OCI-LY7 (cell line): ENCODE measurements around the gene EPS15. TPM values are rescaled to one million over a fixed set of nuclear protein-coding genes. Genes with fewer than 3 reads are reported as not detected.

Source experiments
- BruUV-seq: library from RNA; stranded (reverse); fragments of 400-500 nt; replicated peaks from 2 replicates; lab custom pipeline; 2021; lab: Mats Ljungman, UMichigan
- CTCF ChIA-PET: fragments of 300-600 bp; sonication (Branson Sonifier 250); formaldehyde crosslinking; loops from one replicate; lab custom pipeline; 2022; ENCODE audit warnings: antibody characterized with exemption; ENCODE audit not compliant: unreplicated experiment; lab: Charles Lee
- POLR2A ChIA-PET: fragments of 300-600 bp; sonication (Branson Sonifier 250); formaldehyde crosslinking; loops from one replicate; lab custom pipeline; 2022; ENCODE audit warnings: antibody characterized with exemption; lab: Charles Lee
- DNase-seq: peaks from one replicate; pipeline ENCODE4 v3.0.0-alpha.2; 2015; ENCODE audit warnings: low spot score
- H2AFZ ChIP-seq: fragments of 200-600 bp; sonication (generic), shearing (Covaris generic); 2 replicates; pipeline ENCODE4 v1.6.1; 2014; ENCODE audit warnings: mild to moderate bottlenecking, antibody characterized with exemption, low read length, moderate library complexity
- H3K27ac ChIP-seq: fragments of 200-600 bp; sonication (generic); 2 replicates; pipeline ENCODE4 v1.5.1; 2014; ENCODE audit warnings: mixed run types, low read depth, mild to moderate bottlenecking, moderate library complexity, low read length, inconsistent platforms; ENCODE audit not compliant: poor library complexity, severe bottlenecking
- H3K36me3 ChIP-seq: fragments of 200-600 bp; sonication (generic); 2 replicates; pipeline ENCODE4 v1.6.1; 2014; ENCODE audit warnings: mild to moderate bottlenecking, antibody characterized with exemption, low read length, moderate library complexity, mixed read lengths; ENCODE audit not compliant: insufficient read depth
- H3K4me1 ChIP-seq: fragments of 200-600 bp; sonication (generic); 2 replicates; pipeline ENCODE4 v1.5.1; 2014; ENCODE audit warnings: mild to moderate bottlenecking, low read length; ENCODE audit not compliant: insufficient read depth, poor library complexity, severe bottlenecking
- H3K4me2 ChIP-seq: fragments of 200-600 bp; sonication (generic); 2 replicates; pipeline ENCODE4 v1.6.1; 2014; ENCODE audit warnings: mild to moderate bottlenecking, low read length
- H3K4me3 ChIP-seq: fragments of 200-600 bp; sonication (generic); 2 replicates; pipeline ENCODE4 v1.5.1; 2014; ENCODE audit warnings: mild to moderate bottlenecking, low read depth, low read length; ENCODE audit not compliant: poor library complexity, severe bottlenecking
- H3K79me2 ChIP-seq: fragments of 200-600 bp; sonication (generic); 2 replicates; pipeline ENCODE4 v1.6.1; 2016; ENCODE audit warnings: low read depth, mild to moderate bottlenecking, low read length, moderate library complexity, mixed read lengths; ENCODE audit not compliant: insufficient read depth
- H3K9me2 ChIP-seq: fragments of 200-600 bp; sonication (generic); 2 replicates; pipeline ENCODE4 v1.6.1; 2016; ENCODE audit warnings: mild to moderate bottlenecking, low read length, mixed read lengths; ENCODE audit not compliant: insufficient read depth
- H3K9me3 ChIP-seq: fragments of 200-600 bp; sonication (generic); 2 replicates; pipeline ENCODE4 v1.6.1; 2014; ENCODE audit warnings: mild to moderate bottlenecking, mixed run types, low read length, mixed read lengths
- H4K20me1 ChIP-seq: fragments of 200-600 bp; sonication (generic); 2 replicates; pipeline ENCODE4 v1.6.1; 2014; ENCODE audit warnings: mild to moderate bottlenecking, antibody characterized with exemption, low read length, moderate library complexity, mixed read lengths; ENCODE audit not compliant: insufficient read depth
- EZH2phosphoT487 ChIP-seq: fragments of 200-600 bp; sonication (generic); IDR thresholded peaks from 2 replicates; pipeline ENCODE4 v1.6.1; 2018; ENCODE audit warnings: low read depth, borderline replicate concordance, mild to moderate bottlenecking, mixed run types, antibody characterized with exemption, low read length, moderate library complexity, mixed read lengths
- intact Hi-C: fragments of 100-400 bp; cut with micrococcal nuclease; formaldehyde crosslinking; loops from one replicate; pipeline ENCODE4 v1.10.0; 2022; ENCODE audit not compliant: unreplicated experiment
- total RNA-seq, 2 experiments: library from RNA; depleted of rRNA in 1 of 2; stranded (reverse); fragments of >200 nt in 1 of 2; shearing (Covaris generic) in 1 of 2; gene quantifications; 2 replicates each; pipeline ENCODE4 v1.2.3, GENCODE V29; 2014 to 2022
- TF ChIP-seq, protein P1 (sequence below): fragments of 200-600 bp; sonication (generic); conservative IDR thresholded peaks from 2 replicates; pipeline ENCODE4 v1.5.1; 2014; ENCODE audit warnings: mild to moderate bottlenecking, antibody characterized with exemption, low read length, moderate library complexity, mixed read lengths

The EPS15 gene
- total RNA-seq, 2 experiments from 2014 or later: 23.8 to 73.2 TPM

DNA sequence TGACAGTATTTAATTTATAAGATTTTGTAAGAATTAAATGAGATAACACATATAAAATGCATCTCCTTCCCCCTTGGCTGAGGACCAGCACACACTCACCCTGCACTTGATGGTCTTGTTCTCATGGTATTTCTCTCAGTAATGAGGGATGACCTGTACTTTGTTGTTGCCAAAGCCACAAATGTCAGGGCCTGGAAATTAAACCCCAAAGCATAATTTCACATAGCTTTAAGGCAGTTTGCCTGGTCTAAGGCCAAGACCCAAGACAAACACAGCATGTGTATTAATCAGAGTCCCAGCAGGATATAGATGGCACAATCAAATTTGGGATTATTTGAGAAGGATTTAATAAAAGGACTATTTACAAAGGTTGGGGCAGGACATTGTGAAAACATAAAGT, 48.6 kb upstream of the EPS15 start:
- Histone ChIP-seq H3K79me2 (no peaks in the 10 kb centered on the region), H3K4me2 (no peak overlapping the region), H3K9me3 (no peaks in the 10 kb centered on the region), H2AFZ (no peak overlapping the region), H4K20me1 (no peaks in the 10 kb centered on the region; the same call in 1 of the 2 replicates), H3K4me3 (no peak overlapping the region), H3K9me2 (no peaks in the 10 kb centered on the region), H3K27ac (no peak overlapping the region), H3K36me3 (no peaks in the 10 kb centered on the region), H3K4me1 (peaks cover 24% of the 10 kb centered on the region)
- intact Hi-C loops: no loop called here
- BruUV-seq: no TSS peak
- ChIA-PET POLR2A (no interaction called here), CTCF (no interaction called here)
- no peak for DNase-seq
- TF ChIP-seq EZH2phosphoT487: no peak
- TF ChIP-seq, protein P1, sequence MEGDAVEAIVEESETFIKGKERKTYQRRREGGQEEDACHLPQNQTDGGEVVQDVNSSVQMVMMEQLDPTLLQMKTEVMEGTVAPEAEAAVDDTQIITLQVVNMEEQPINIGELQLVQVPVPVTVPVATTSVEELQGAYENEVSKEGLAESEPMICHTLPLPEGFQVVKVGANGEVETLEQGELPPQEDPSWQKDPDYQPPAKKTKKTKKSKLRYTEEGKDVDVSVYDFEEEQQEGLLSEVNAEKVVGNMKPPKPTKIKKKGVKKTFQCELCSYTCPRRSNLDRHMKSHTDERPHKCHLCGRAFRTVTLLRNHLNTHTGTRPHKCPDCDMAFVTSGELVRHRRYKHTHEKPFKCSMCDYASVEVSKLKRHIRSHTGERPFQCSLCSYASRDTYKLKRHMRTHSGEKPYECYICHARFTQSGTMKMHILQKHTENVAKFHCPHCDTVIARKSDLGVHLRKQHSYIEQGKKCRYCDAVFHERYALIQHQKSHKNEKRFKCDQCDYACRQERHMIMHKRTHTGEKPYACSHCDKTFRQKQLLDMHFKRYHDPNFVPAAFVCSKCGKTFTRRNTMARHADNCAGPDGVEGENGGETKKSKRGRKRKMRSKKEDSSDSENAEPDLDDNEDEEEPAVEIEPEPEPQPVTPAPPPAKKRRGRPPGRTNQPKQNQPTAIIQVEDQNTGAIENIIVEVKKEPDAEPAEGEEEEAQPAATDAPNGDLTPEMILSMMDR: no peak

DNA sequence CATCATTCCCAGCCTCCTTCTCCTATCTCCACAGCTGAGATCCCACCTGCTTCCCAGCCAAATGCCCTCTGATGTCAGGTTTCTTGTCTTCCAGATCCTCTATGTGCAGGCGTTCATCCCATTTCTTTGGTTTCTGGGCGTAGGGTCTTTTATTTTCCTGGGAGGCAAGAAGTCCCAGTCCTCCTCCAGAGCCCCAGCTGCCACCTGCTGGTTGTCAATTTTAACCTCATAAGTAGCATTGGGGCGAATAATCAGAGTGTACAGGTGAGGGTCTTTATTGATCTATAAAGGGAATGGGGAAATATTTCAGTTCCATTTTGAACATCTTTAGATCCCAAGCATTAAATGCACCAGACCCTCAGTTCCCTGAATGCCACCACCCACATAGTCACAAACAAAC, 47.2 kb upstream of the EPS15 start:
- POLR2A ChIA-PET: interaction anchor here (0.9 kb wide), 1 partner anchor 11 kb away, joined by 4 read pairs; no protein-coding TSS in a partner anchor
- intact Hi-C loops: no loop called here

DNA sequence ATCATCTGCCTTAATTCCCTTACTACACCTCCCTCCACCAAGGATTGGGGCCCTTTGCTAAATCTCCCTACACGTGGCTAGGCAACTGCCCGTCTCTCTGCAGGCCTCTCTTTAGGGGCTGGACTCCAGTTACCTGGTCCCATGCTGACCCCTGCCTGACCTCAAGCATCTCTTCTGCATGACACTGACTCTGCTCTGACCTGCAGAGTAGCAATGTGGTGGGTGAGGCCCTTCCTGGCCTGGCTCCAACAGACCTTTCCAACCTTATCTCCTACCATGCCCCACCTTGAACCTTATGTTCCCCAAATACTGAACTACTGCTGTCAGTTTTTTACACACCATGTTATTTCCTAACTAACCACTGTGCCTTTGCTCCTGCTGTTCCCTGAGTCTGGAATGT, 45.9 kb upstream of the EPS15 start:
- Histone ChIP-seq H2AFZ (no peak overlapping the region), H3K27ac (no peak overlapping the region), H3K36me3 (no peaks in the 10 kb centered on the region), H3K4me1 (peaks cover 15% of the 10 kb centered on the region), H4K20me1 (no peaks in the 10 kb centered on the region; the same call in 1 of the 2 replicates), H3K9me2 (no peaks in the 10 kb centered on the region), H3K4me2 (no peak overlapping the region), H3K9me3 (no peaks in the 10 kb centered on the region), H3K4me3 (no peak overlapping the region), H3K79me2 (no peaks in the 10 kb centered on the region)
- POLR2A ChIA-PET: no interaction called here
- intact Hi-C loops: no loop called here
- no peak for DNase-seq
- TF ChIP-seq, protein P1: no peak
- no peak for TF ChIP-seq EZH2phosphoT487
- no TSS peak for BruUV-seq
- CTCF ChIA-PET: no interaction called here

More for the DNA sequence above, 47.2 kb upstream of the EPS15 start:
- H3K9me3 ChIP-seq: no peaks in the 10 kb centered on the region
- no peak overlapping the region for H2AFZ ChIP-seq
- CTCF ChIA-PET: no interaction called here
- H4K20me1 ChIP-seq: no peaks in the 10 kb centered on the region; the same call in 1 of the 2 replicates
- no peak overlapping the region for H3K4me2 ChIP-seq
- no peaks in the 10 kb centered on the region for H3K9me2 ChIP-seq
- H3K4me3 ChIP-seq: no peak overlapping the region
- DNase-seq: no peak
- H3K4me1 ChIP-seq: peaks cover 24% of the 10 kb centered on the region
- no peak overlapping the region for H3K27ac ChIP-seq
- no peaks in the 10 kb centered on the region for H3K79me2 ChIP-seq
- TF ChIP-seq EZH2phosphoT487: no peak
- TF ChIP-seq, protein P1: peak; percentile 57
- no peaks in the 10 kb centered on the region for H3K36me3 ChIP-seq
- BruUV-seq: no TSS peak
